Measurements from ENCODE around the gene PRCP. TPM values are rescaled to one million over a fixed set of nuclear protein-coding genes. Genes with fewer than 3 reads are reported as not detected.
"Not testable (repeated sequence)": the region's sequence is repeated elsewhere in the genome, so short reads cannot be mapped to it uniquely, and the experiment has no call there.

PRCP gene
- total RNA-seq (100 to 1,000 TPM in 1 of 2 donors, 10 to 100 TPM in 1; 47.3 to 126 TPM), polyA plus RNA-seq (10 to 100 TPM; 25.4 to 45.9 TPM)
- long read RNA-seq, donor 1, full-length matches to known transcripts: 87 of 99 reads
- long read RNA-seq, donor 1, partial matches to known transcripts: 12 of 99 reads
- long read RNA-seq, donor 1, other reads (novel, unspliced or antisense): 0 of 99 reads
- long read RNA-seq, donor 2, full-length matches to known transcripts: 29 of 29 reads
- long read RNA-seq, donor 2, partial matches to known transcripts: 0 of 29 reads
- long read RNA-seq, donor 2, other reads (novel, unspliced or antisense): 0 of 29 reads
- long read RNA-seq, donor 3, full-length matches to known transcripts: 39 of 50 reads
- long read RNA-seq, donor 3, partial matches to known transcripts: 11 of 50 reads
- long read RNA-seq, donor 3, other reads (novel, unspliced or antisense): 0 of 50 reads
- long read RNA-seq, donor 4, full-length matches to known transcripts: 45 of 52 reads
- long read RNA-seq, donor 4, partial matches to known transcripts: 7 of 52 reads
- long read RNA-seq, donor 4, other reads (novel, unspliced or antisense): 0 of 52 reads
- long read RNA-seq, donor 5, full-length matches to known transcripts: 87 of 87 reads
- long read RNA-seq, donor 5, partial matches to known transcripts: 0 of 87 reads
- long read RNA-seq, donor 5, other reads (novel, unspliced or antisense): 0 of 87 reads

GRCh38 chr11:82900277-82901164, at the start of gene PRCP:
TSS of gene PRCP (minus strand) at chr11:82900430. CDS start at chr11:82900402, 28 bp downstream.
- H3K27me3 ChIP-seq (ENCODE audit: control insufficient read depth in 3 of 3, insufficient read depth in 3 of 3, low read length in 2 of 3): no peaks in the 10 kb centered on the region
- peak within 1 kb of the TSS; percentile 55 for H3K4me3 ChIP-seq
- DNase-seq (peak; percentile 92 to 95 (median 94)), ATAC-seq (ENCODE audit: insufficient read depth, low FRiP score) (peak; percentile 95)
- peak within 1 kb of the TSS; percentile 38 to 89 for H3K9ac ChIP-seq (ENCODE audit: insufficient read depth in 1 of 2, low read length in 2 of 2)
- TF ChIP-seq CTCF (IDR thresholded peaks at IDR 0.05; ENCODE audit: control extremely low read depth, extremely low read depth): no peak
- WGBS, 2 donors: 0% methylated on average over 33 to 40 of the region's 40 CpGs
- no peaks in the 10 kb centered on the region for H3K9me3 ChIP-seq (ENCODE audit: control insufficient read depth in 4 of 4, insufficient read depth in 3 of 4, low read length in 3 of 4)
- H3K4me1 ChIP-seq (ENCODE audit: control insufficient read depth in 5 of 5, insufficient read depth in 5 of 5, low read length in 5 of 5): peaks cover 0 to 24% (median 12%) of the 10 kb centered on the region in 5 donors
- no peaks in the 10 kb centered on the region for H3K36me3 ChIP-seq (ENCODE audit: control insufficient read depth in 4 of 4, insufficient read depth in 4 of 4, low read length in 4 of 4)
- H3K27ac ChIP-seq (ENCODE audit: low read depth in 1 of 2, low read length in 1 of 2): peak within 1 kb of the TSS; percentile 74 to 93

GRCh38 chr11:82949352-82949751, 49.1 kb upstream of the PRCP start:
- H3K9me3 ChIP-seq (ENCODE audit: control insufficient read depth in 4 of 4, insufficient read depth in 3 of 4, low read length in 3 of 4): peaks cover 0 to 2% (median 0%) of the 10 kb centered on the region in 4 donors
- no peak for DNase-seq
- H3K36me3 ChIP-seq (ENCODE audit: control insufficient read depth in 4 of 4, insufficient read depth in 4 of 4, low read length in 4 of 4): no peaks in the 10 kb centered on the region
- no peak for ATAC-seq (ENCODE audit: insufficient read depth, low FRiP score)
- H3K4me1 ChIP-seq (ENCODE audit: control insufficient read depth in 5 of 5, insufficient read depth in 5 of 5, low read length in 5 of 5): no peaks in the 10 kb centered on the region
- H3K4me3 ChIP-seq: no peak overlapping the region
- H3K27ac ChIP-seq (ENCODE audit: low read depth in 1 of 2, low read length in 1 of 2): no peak overlapping the region
- no peak overlapping the region for H3K9ac ChIP-seq (ENCODE audit: insufficient read depth in 1 of 2, low read length in 2 of 2)
- TF ChIP-seq CTCF (IDR thresholded peaks at IDR 0.05; ENCODE audit: control extremely low read depth, extremely low read depth): no peak
- no peaks in the 10 kb centered on the region for H3K27me3 ChIP-seq (ENCODE audit: control insufficient read depth in 3 of 3, insufficient read depth in 3 of 3, low read length in 2 of 3)

- H3K9ac ChIP-seq (ENCODE audit: insufficient read depth in 1 of 2, low read length in 2 of 2): no peak overlapping the region
- H3K27ac ChIP-seq (ENCODE audit: low read depth in 1 of 2, low read length in 1 of 2): no peak overlapping the region
- no peaks in the 10 kb centered on the region for H3K36me3 ChIP-seq (ENCODE audit: control insufficient read depth in 4 of 4, insufficient read depth in 4 of 4, low read length in 4 of 4)
- no peaks in the 10 kb centered on the region for H3K27me3 ChIP-seq (ENCODE audit: control insufficient read depth in 3 of 3, insufficient read depth in 3 of 3, low read length in 2 of 3)
- TF ChIP-seq CTCF (IDR thresholded peaks at IDR 0.05; ENCODE audit: control extremely low read depth, extremely low read depth): no peak
- no peak overlapping the region for H3K4me3 ChIP-seq
- peaks cover 0 to 4% (median 0%) of the 10 kb centered on the region in 4 donors for H3K9me3 ChIP-seq (ENCODE audit: control insufficient read depth in 4 of 4, insufficient read depth in 3 of 4, low read length in 3 of 4)
- DNase-seq (no peak), ATAC-seq (ENCODE audit: insufficient read depth, low FRiP score) (no peak)
- H3K4me1 ChIP-seq (ENCODE audit: control insufficient read depth in 5 of 5, insufficient read depth in 5 of 5, low read length in 5 of 5): no peaks in the 10 kb centered on the region
Observed at GRCh38 chr11:82945682-82946081, 45.5 kb upstream of the PRCP start.

- DNase-seq: not testable (repeated sequence)
Observed at GRCh38 chr11:82945041-82945440, 44.8 kb upstream of the PRCP start.

More at GRCh38 chr11:82945041-82945440, 44.8 kb upstream of the PRCP start:
- H3K9ac ChIP-seq (ENCODE audit: insufficient read depth in 1 of 2, low read length in 2 of 2); ATAC-seq (ENCODE audit: insufficient read depth, low FRiP score); H3K4me3 ChIP-seq; H3K9me3 ChIP-seq (ENCODE audit: control insufficient read depth in 4 of 4, insufficient read depth in 3 of 4, low read length in 3 of 4); H3K4me1 ChIP-seq (ENCODE audit: control insufficient read depth in 5 of 5, insufficient read depth in 5 of 5, low read length in 5 of 5); H3K36me3 ChIP-seq (ENCODE audit: control insufficient read depth in 4 of 4, insufficient read depth in 4 of 4, low read length in 4 of 4); H3K27me3 ChIP-seq (ENCODE audit: control insufficient read depth in 3 of 3, insufficient read depth in 3 of 3, low read length in 2 of 3); H3K27ac ChIP-seq (ENCODE audit: low read depth in 1 of 2, low read length in 1 of 2): not testable (repeated sequence)
- 88 to 90% methylated on average over 1 of the region's 1 CpG for WGBS, 2 donors

Data from lung (tissue), 16 donors.